Measurements from ENCODE around the gene DHX34. TPM values are rescaled to one million over a fixed set of nuclear protein-coding genes. Genes with fewer than 3 reads are reported as not detected.
A peak's percentile ranks its signal among the peaks of the same experiment; 100 is the strongest.

DHX34 gene
- total and polyA plus RNA-seq, 2 experiments from 2014 or later: 7.7 to 11.0 TPM

GRCh38 chr19:47428177-47428894 lies 79.2 kb downstream of the DHX34 start:
- Histone ChIP-seq H4K20me1 (ENCODE audit: insufficient read depth) (no peaks in the 10 kb centered on the region), H3K4me2 (ENCODE audit: unreplicated experiment) (peak overlapping the region; percentile 89), H3K9me2 (ENCODE audit: insufficient read depth) (no peaks in the 10 kb centered on the region), H3K4me3 (peak overlapping the region; percentile 63), H3F3A (ENCODE audit: insufficient read depth) (peaks cover 8% of the 10 kb centered on the region), H3K36me3 (ENCODE audit: low read depth) (no peaks in the 10 kb centered on the region), H3K9ac (peak overlapping the region; percentile 42), H2AFZ (peak overlapping the region; percentile 85), H3K9me3 (ENCODE audit: low read depth) (no peaks in the 10 kb centered on the region), H3K79me2 (ENCODE audit: insufficient read depth) (no peaks in the 10 kb centered on the region), H3K27me3 (replicated peaks; ENCODE audit: insufficient read depth) (peaks cover 7% of the 10 kb centered on the region), H3K4me1 (ENCODE audit: insufficient read depth) (peaks cover 6% of the 10 kb centered on the region; the same call in 1 of the 2 replicates), H3K27ac (peak overlapping the region; percentile 54)
- DNase-seq: peak; percentile 100
- 2 to 6% methylated on average over 22 to 27 of the region's 27 CpGs for WGBS, 2 experiments (ENCODE audit: low coverage in 1 of 2, low lambda C conversion rate in 2 of 2, missing lambda C conversion rate in 2 of 2)
- in situ Hi-C loops (cut with MboI): no loop called here
- TF ChIP-seq EZH2 (IDR thresholded peaks at IDR 0.05; ENCODE audit: insufficient read depth, poor library complexity, severe bottlenecking) (no peak), EZH2phosphoT487 (IDR thresholded peaks at IDR 0.05; ENCODE audit: insufficient read depth, low read depth) (no peak)

DNA sequence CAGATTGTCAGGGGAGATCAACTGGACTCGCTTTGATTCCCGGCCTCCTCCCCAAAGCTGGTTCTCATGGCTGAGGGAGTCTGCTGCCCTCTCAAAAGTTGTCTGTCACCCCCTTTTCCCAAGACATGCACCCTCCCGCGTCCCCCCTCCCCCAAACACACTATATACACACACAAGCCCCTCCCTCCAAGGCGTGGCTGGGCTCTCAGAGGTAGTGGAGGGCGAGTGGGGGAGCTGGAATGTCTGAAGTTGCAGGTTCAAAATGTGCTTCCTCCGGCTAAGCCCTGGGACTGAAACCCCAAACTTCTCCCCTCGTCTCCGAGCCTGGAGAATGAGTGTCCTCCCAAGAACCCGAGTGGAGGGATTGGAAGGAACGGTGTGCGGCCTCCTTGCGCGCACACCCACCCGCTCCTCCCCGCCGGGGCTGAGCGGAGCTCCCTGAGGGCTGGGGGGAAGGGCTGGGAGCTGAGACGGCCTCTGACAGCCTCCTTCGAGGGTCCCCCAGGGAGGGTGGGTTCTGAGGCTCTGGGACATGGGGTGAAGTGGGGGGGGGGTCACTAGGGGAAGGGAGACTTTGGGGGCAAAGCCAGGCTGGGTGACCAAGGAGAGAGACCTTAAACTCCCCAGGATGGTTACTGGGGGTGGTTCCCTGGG lies 80.2 kb downstream of the DHX34 start:
- no peaks in the 10 kb centered on the region for H3K9me3 ChIP-seq (ENCODE audit: low read depth)
- TF ChIP-seq EZH2 (IDR thresholded peaks at IDR 0.05; ENCODE audit: insufficient read depth, poor library complexity, severe bottlenecking) (no peak), EZH2phosphoT487 (IDR thresholded peaks at IDR 0.05; ENCODE audit: insufficient read depth, low read depth) (no peak)
- in situ Hi-C loops (cut with MboI): no loop called here
- no peak overlapping the region for H3K4me2 ChIP-seq (ENCODE audit: unreplicated experiment)
- 0 out of 2 replicates have a peak, but pooled peaks cover 5% of the 10 kb centered on the region for H3K27me3 ChIP-seq (replicated peaks; ENCODE audit: insufficient read depth)
- no peaks in the 10 kb centered on the region for H3K79me2 ChIP-seq (ENCODE audit: insufficient read depth)
- no peak overlapping the region for H3K4me3 ChIP-seq
- H3K9me2 ChIP-seq (ENCODE audit: insufficient read depth): no peaks in the 10 kb centered on the region
- no peaks in the 10 kb centered on the region for H4K20me1 ChIP-seq (ENCODE audit: insufficient read depth)
- no peak overlapping the region for H3K27ac ChIP-seq
- DNase-seq: no peak
- H3K9ac ChIP-seq: no peak overlapping the region; the same call in 1 of the 2 replicates
- 27 to 33% methylated on average over 16 to 20 of the region's 20 CpGs for WGBS, 2 experiments (ENCODE audit: low coverage in 1 of 2, low lambda C conversion rate in 2 of 2, missing lambda C conversion rate in 2 of 2)
- peaks cover 6% of the 10 kb centered on the region; the same call in 1 of the 2 replicates for H3K4me1 ChIP-seq (ENCODE audit: insufficient read depth)
- H3K36me3 ChIP-seq (ENCODE audit: low read depth): no peaks in the 10 kb centered on the region
- H2AFZ ChIP-seq: peak overlapping the region; percentile 77
- H3F3A ChIP-seq (ENCODE audit: insufficient read depth): peaks cover 8% of the 10 kb centered on the region

DNA sequence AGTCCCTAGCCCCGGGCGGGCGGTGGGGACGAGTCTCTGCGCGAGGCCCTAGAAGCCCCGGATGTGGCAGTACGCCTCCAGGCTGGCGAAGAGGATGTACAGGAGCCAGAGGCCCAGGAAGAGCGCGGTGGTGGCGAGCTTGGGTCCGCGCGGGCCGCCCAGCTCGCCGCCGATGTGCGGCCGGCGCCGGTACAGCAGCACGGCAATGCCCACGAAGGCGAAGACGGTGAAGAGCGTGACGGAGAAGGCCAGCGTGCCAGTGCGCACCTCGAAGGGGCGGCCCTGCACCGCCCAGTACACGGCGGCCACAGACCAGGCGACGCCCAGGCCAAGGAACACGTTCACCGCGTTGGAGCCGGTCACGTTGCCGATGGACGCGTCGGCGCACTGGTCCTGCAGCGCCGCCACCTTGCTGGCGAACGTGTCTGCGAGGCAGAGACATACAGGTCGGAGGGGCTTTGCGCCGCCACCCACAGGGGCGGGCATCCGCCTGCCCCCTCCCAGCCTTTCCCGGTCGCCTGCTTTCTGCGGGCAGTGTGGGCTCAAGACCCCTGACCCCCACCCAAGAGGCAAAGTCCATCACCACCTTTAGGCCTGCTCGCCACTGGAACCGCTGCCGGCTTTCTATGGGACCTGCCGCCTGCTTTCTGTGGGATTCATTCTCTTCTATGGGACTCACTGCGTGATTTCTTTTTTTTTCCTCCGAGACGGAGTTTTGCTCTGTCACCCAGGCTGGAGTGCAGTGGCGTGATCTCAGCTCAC lies 81.1 kb downstream of the DHX34 start:
- Histone ChIP-seq H3K79me2 (ENCODE audit: insufficient read depth) (no peaks in the 10 kb centered on the region), H3K36me3 (ENCODE audit: low read depth) (no peaks in the 10 kb centered on the region), H3K9me3 (ENCODE audit: low read depth) (no peaks in the 10 kb centered on the region), H3F3A (ENCODE audit: insufficient read depth) (peaks cover 8% of the 10 kb centered on the region), H3K4me2 (ENCODE audit: unreplicated experiment) (peak overlapping the region; percentile 32), H4K20me1 (ENCODE audit: insufficient read depth) (no peaks in the 10 kb centered on the region), H3K4me3 (peak overlapping the region; percentile 13; the same call in 1 of the 2 replicates), H3K9me2 (ENCODE audit: insufficient read depth) (no peaks in the 10 kb centered on the region), H3K27ac (no peak overlapping the region), H3K27me3 (replicated peaks; ENCODE audit: insufficient read depth) (no peaks in the 10 kb centered on the region), H3K4me1 (ENCODE audit: insufficient read depth) (peaks cover 6% of the 10 kb centered on the region; the same call in 1 of the 2 replicates), H3K9ac (peak overlapping the region; percentile 46), H2AFZ (peak overlapping the region; percentile 77)
- peak; percentile 88 for DNase-seq
- TF ChIP-seq EZH2phosphoT487 (IDR thresholded peaks at IDR 0.05; ENCODE audit: insufficient read depth, low read depth) (no peak), EZH2 (IDR thresholded peaks at IDR 0.05; ENCODE audit: insufficient read depth, poor library complexity, severe bottlenecking) (no peak)
- in situ Hi-C loops (cut with MboI): no loop called here
- WGBS, 2 experiments (ENCODE audit: low coverage in 1 of 2, low lambda C conversion rate in 2 of 2, missing lambda C conversion rate in 2 of 2): 11% methylated on average over 58 to 69 of the region's 69 CpGs

DNA sequence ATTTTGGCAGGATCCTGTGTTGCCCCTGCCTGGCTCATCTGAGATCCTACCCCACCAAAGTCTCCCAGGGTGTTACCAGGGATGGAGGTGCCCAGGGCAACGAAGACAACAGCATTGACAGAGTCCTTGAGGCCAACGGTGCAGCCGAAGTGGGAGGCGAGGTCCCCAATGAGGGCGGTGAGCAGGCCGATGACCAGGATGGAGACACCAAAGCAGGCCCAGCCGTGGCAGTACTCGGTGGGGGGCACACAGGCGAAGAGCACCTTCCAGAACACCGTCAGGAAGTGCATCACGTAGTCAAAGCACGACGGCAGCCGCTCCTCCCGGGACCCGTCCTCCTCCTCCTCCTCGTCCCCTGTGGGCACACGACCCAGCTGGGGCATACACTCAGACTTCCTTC lies 83.0 kb downstream of the DHX34 start:
- Histone ChIP-seq H3K27ac (no peak overlapping the region), H3K9me2 (ENCODE audit: insufficient read depth) (no peaks in the 10 kb centered on the region), H4K20me1 (ENCODE audit: insufficient read depth) (no peaks in the 10 kb centered on the region), H3K9me3 (ENCODE audit: low read depth) (no peaks in the 10 kb centered on the region), H3K4me1 (ENCODE audit: insufficient read depth) (peaks cover 6% of the 10 kb centered on the region; the same call in 1 of the 2 replicates), H3K79me2 (ENCODE audit: insufficient read depth) (no peaks in the 10 kb centered on the region), H3F3A (ENCODE audit: insufficient read depth) (peaks cover 8% of the 10 kb centered on the region), H3K9ac (no peak overlapping the region), H3K4me2 (ENCODE audit: unreplicated experiment) (no peak overlapping the region), H3K27me3 (replicated peaks; ENCODE audit: insufficient read depth) (no peaks in the 10 kb centered on the region), H3K4me3 (no peak overlapping the region), H2AFZ (no peak overlapping the region), H3K36me3 (ENCODE audit: low read depth) (no peaks in the 10 kb centered on the region)
- no peak for DNase-seq
- in situ Hi-C loops (cut with MboI): no loop called here
- TF ChIP-seq EZH2 (IDR thresholded peaks at IDR 0.05; ENCODE audit: insufficient read depth, poor library complexity, severe bottlenecking) (no peak), EZH2phosphoT487 (IDR thresholded peaks at IDR 0.05; ENCODE audit: insufficient read depth, low read depth) (no peak)
- 86 to 88% methylated on average over 17 to 18 of the region's 18 CpGs for WGBS, 2 experiments (ENCODE audit: low coverage in 1 of 2, low lambda C conversion rate in 2 of 2, missing lambda C conversion rate in 2 of 2)

Other genes starting within 250 kb of the DHX34 start
- 9.1 and 9.9 TPM in 2 replicates for gene ZC3H4, start 235.5 kb upstream of the DHX34 start, total RNA-seq (2014; rRNA removed; shearing (Covaris generic))
- 6.0 and 7.0 TPM in 2 replicates for gene ZC3H4, start 235.5 kb upstream of the DHX34 start, polyA plus RNA-seq (2016; fragmentation: Nextera tagmentation; extraction: Ambion mirVana)
- gene SAE1, start 218.5 kb upstream of the DHX34 start, total RNA-seq (2014; rRNA removed; shearing (Covaris generic)): 132 and 177 TPM in 2 replicates
- gene SAE1, start 218.5 kb upstream of the DHX34 start, polyA plus RNA-seq (2016; fragmentation: Nextera tagmentation; extraction: Ambion mirVana): 143 and 154 TPM in 2 replicates
- gene BBC3, start 118.1 kb upstream of the DHX34 start, total RNA-seq (2014; rRNA removed; shearing (Covaris generic)): 11.9 and 14.6 TPM in 2 replicates
- gene BBC3, start 118.1 kb upstream of the DHX34 start, polyA plus RNA-seq (2016; fragmentation: Nextera tagmentation; extraction: Ambion mirVana): 6.2 and 6.3 TPM in 2 replicates
- 7.3 and 11.1 TPM in 2 replicates for gene CCDC9, start 92.8 kb upstream of the DHX34 start, total RNA-seq (2014; rRNA removed; shearing (Covaris generic))
- 4.1 and 5.8 TPM in 2 replicates for gene CCDC9, start 92.8 kb upstream of the DHX34 start, polyA plus RNA-seq (2016; fragmentation: Nextera tagmentation; extraction: Ambion mirVana)
- gene INAFM1, start 74.4 kb upstream of the DHX34 start, total RNA-seq (2014; rRNA removed; shearing (Covaris generic)): 2.9 and 5.2 TPM in 2 replicates
- 14.1 and 14.5 TPM in 2 replicates for gene INAFM1, start 74.4 kb upstream of the DHX34 start, polyA plus RNA-seq (2016; fragmentation: Nextera tagmentation; extraction: Ambion mirVana)
- 0.51 TPM in 1 of 2 replicates, not detected in the other for gene C5AR1, start 39.5 kb upstream of the DHX34 start, total RNA-seq (2014; rRNA removed; shearing (Covaris generic))
- 0.10 and 0.46 TPM in 2 replicates for gene C5AR1, start 39.5 kb upstream of the DHX34 start, polyA plus RNA-seq (2016; fragmentation: Nextera tagmentation; extraction: Ambion mirVana)
- gene C5AR2, start 17.1 kb upstream of the DHX34 start, total RNA-seq (2014; rRNA removed; shearing (Covaris generic)): 1.3 and 1.9 TPM in 2 replicates
- 0.03 and 0.29 TPM in 2 replicates for gene C5AR2, start 17.1 kb upstream of the DHX34 start, polyA plus RNA-seq (2016; fragmentation: Nextera tagmentation; extraction: Ambion mirVana)
- 51.5 and 56.1 TPM in 2 replicates for gene MEIS3, start 70.2 kb downstream of the DHX34 start, total RNA-seq (2014; rRNA removed; shearing (Covaris generic))
- 17.6 and 20.1 TPM in 2 replicates for gene MEIS3, start 70.2 kb downstream of the DHX34 start, polyA plus RNA-seq (2016; fragmentation: Nextera tagmentation; extraction: Ambion mirVana)
- 0.38 TPM in 1 of 2 replicates, not detected in the other for gene SLC8A2, start 122.6 kb downstream of the DHX34 start, total RNA-seq (2014; rRNA removed; shearing (Covaris generic))
- 0.11 TPM in 1 of 2 replicates, not detected in the other for gene SLC8A2, start 122.6 kb downstream of the DHX34 start, polyA plus RNA-seq (2016; fragmentation: Nextera tagmentation; extraction: Ambion mirVana)
- 3.1 and 18.3 TPM in 2 replicates for gene KPTN, start 134.9 kb downstream of the DHX34 start, total RNA-seq (2014; rRNA removed; shearing (Covaris generic))
- gene KPTN, start 134.9 kb downstream of the DHX34 start, polyA plus RNA-seq (2016; fragmentation: Nextera tagmentation; extraction: Ambion mirVana): 7.2 and 9.6 TPM in 2 replicates
- gene NAPA, start 165.7 kb downstream of the DHX34 start, total RNA-seq (2014; rRNA removed; shearing (Covaris generic)): 94.1 and 110 TPM in 2 replicates
- gene NAPA, start 165.7 kb downstream of the DHX34 start, polyA plus RNA-seq (2016; fragmentation: Nextera tagmentation; extraction: Ambion mirVana): 183 and 187 TPM in 2 replicates
- gene ZNF541, start 223.8 kb downstream of the DHX34 start, total RNA-seq (2014; rRNA removed; shearing (Covaris generic)): not detected in 2 replicates
- 0.11 and 0.15 TPM in 2 replicates for gene ZNF541, start 223.8 kb downstream of the DHX34 start, polyA plus RNA-seq (2016; fragmentation: Nextera tagmentation; extraction: Ambion mirVana)